Esophagus (tissue), 2 donors: ENCODE data around the gene ZNF780B. TPM values are rescaled to one million over a fixed set of nuclear protein-coding genes. Genes with fewer than 3 reads are reported as not detected.

Source experiments
- H3K27ac ChIP-seq, 2 donors: one replicate each; pipeline ENCODE4 v1.5.1; 2013; ENCODE audit warnings: low read depth in 2 of 2, mild to moderate bottlenecking in 2 of 2, inconsistent platforms in 1 of 2, low read length in 1 of 2, moderate library complexity in 1 of 2
- H3K27me3 ChIP-seq, 2 donors: one replicate each; pipeline ENCODE4 v1.6.1; 2013; ENCODE audit warnings: low read length in 2 of 2, control low read depth in 1 of 2, mild to moderate bottlenecking in 1 of 2; ENCODE audit not compliant: insufficient read depth in 2 of 2, control insufficient read depth in 1 of 2
- H3K36me3 ChIP-seq, 2 donors: one replicate each; pipeline ENCODE4 v1.6.1; 2013; ENCODE audit warnings: low read length in 1 of 2; ENCODE audit not compliant: control insufficient read depth in 2 of 2, insufficient read depth in 2 of 2
- H3K4me1 ChIP-seq, 2 donors: one replicate each; pipeline ENCODE4 v1.6.1; 2013; ENCODE audit warnings: low read length in 1 of 2; ENCODE audit not compliant: control insufficient read depth in 2 of 2, insufficient read depth in 2 of 2
- H3K4me3 ChIP-seq, 2 donors: one replicate each; pipeline ENCODE4 v1.5.1; 2013; ENCODE audit warnings: low read length in 2 of 2, mild to moderate bottlenecking in 2 of 2, low read depth in 1 of 2, moderate library complexity in 1 of 2
- H3K9me3 ChIP-seq, 2 donors: one replicate each; pipeline ENCODE4 v1.6.1; 2013; ENCODE audit warnings: mild to moderate bottlenecking in 2 of 2, low read depth in 1 of 2, low read length in 1 of 2, moderate library complexity in 1 of 2; ENCODE audit not compliant: control insufficient read depth in 2 of 2, insufficient read depth in 1 of 2
- WGBS, 2 donors: extraction: QIAGEN DNeasy Blood & Tissue Kit; methylation state at CpG; one replicate each; pipeline ENCODE4 v1.1.7; 2013; 5-methylcytosine and 5-hydroxymethylcytosine counted together
- polyA plus RNA-seq, 2 donors: library from polyadenylated mRNA; stranded (reverse); fragments of 200-250 nt; gene quantifications; one replicate each; pipeline ENCODE4 v1.2.3, GENCODE V29; 2013
- donor health status: healthy with polysubstance abuse.
- donor health status: Bipolar disorder and iron deficiency.

The ZNF780B gene
- polyA plus RNA-seq, 2 donors: 2.4 to 5.5 TPM

GRCh38 chr19:40088299-40089047 is 32.4 kb upstream of the ZNF780B start:
- Histone ChIP-seq H3K9me3 (no peaks in the 10 kb centered on the region), H3K27me3 (no peaks in the 10 kb centered on the region), H3K27ac (no peak overlapping the region), H3K4me1 (no peaks in the 10 kb centered on the region), H3K4me3 (no peak overlapping the region), H3K36me3 (peaks cover 0 to 7% of the 10 kb centered on the region in 2 donors)
- WGBS, 2 donors: 95 to 98% methylated on average over 5 of the region's 5 CpGs

DNA sequence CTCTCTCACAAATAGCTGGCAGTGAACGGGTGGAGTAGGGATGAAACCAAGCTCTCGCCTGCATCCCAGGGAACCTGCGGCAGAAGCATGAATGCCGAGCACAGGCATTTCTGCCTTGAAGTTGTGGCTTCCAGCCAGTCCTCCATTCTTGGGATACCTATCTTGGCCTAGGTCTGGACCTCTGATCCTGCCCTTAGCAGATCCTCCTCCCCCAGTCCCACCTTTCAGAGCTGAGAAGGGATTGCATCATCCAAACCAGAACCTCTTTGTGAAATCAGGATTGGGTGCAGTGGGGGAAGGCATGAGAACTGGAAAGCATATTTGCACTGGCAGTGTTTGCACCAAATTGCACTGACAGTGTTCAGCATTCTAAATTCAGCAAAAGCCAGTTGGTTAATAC is 28.9 kb upstream of the ZNF780B start:
- H3K27ac ChIP-seq: no peak overlapping the region
- H3K4me1 ChIP-seq: no peaks in the 10 kb centered on the region
- WGBS, 2 donors: 90 to 91% methylated on average over 4 of the region's 4 CpGs
- H3K36me3 ChIP-seq: peaks cover 0 to 17% of the 10 kb centered on the region in 2 donors
- no peaks in the 10 kb centered on the region for H3K27me3 ChIP-seq
- H3K9me3 ChIP-seq: no peaks in the 10 kb centered on the region
- no peak overlapping the region for H3K4me3 ChIP-seq

DNA sequence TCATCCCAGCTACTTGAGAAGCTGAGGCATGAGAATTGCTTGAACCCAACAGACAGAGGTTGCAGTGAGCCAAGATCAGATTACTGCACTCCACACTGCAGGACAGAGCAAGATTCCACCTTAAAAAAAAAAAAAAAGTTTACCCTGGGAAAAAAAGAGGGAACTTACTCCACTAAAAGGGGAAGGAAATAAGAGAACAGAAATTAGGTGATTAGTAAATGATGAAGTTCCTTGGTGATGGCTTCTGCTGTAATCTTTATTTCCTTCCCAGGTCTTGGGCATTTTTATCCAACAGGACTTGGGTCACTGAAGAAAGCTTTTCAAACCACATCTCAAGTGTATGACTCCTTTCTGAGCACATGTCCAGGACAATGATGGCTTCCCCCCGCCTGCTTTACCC is 25.4 kb upstream of the ZNF780B start:
- no peak overlapping the region for H3K4me3 ChIP-seq
- H3K27ac ChIP-seq: no peak overlapping the region
- no peaks in the 10 kb centered on the region for H3K4me1 ChIP-seq
- H3K27me3 ChIP-seq: no peaks in the 10 kb centered on the region
- 86 to 90% methylated on average over 1 of the region's 1 CpG for WGBS, 2 donors
- H3K9me3 ChIP-seq: peaks cover 0 to 7% of the 10 kb centered on the region in 2 donors
- peaks cover 4 to 24% of the 10 kb centered on the region in 2 donors for H3K36me3 ChIP-seq

DNA sequence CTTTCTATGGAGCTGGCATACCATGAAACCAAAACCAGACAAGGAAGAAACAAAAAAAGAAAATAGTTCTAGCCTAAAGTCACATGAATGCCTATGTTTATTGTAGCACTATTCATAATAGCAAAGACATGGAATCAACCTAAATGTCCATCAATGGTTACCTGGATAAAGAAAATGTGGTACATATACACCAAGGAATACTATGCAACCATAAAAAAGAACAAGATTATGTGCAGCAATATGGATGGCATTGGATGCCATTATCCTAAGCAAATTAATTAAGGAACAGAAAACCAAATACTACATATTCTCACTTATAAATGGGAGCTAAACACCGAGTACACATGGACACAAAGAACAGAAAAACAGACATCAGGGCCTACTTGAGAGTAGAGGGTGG is 24.3 kb upstream of the ZNF780B start:
- H3K9me3 ChIP-seq: peaks cover 0 to 7% of the 10 kb centered on the region in 2 donors
- no peak overlapping the region for H3K4me3 ChIP-seq
- no peak overlapping the region for H3K27ac ChIP-seq
- WGBS, 2 donors: 95 to 98% methylated on average over 1 of the region's 1 CpG
- H3K4me1 ChIP-seq: no peaks in the 10 kb centered on the region
- H3K36me3 ChIP-seq: peaks cover 5 to 24% of the 10 kb centered on the region in 2 donors
- H3K27me3 ChIP-seq: no peaks in the 10 kb centered on the region

- peaks cover 12 to 20% of the 10 kb centered on the region in 2 donors for H3K36me3 ChIP-seq
- no peak overlapping the region for H3K4me3 ChIP-seq
- WGBS, 2 donors: 98 to 100% methylated on average over 1 of the region's 1 CpG
- H3K9me3 ChIP-seq: peaks cover 6 to 9% of the 10 kb centered on the region in 2 donors
- no peak overlapping the region for H3K27ac ChIP-seq
- no peaks in the 10 kb centered on the region for H3K4me1 ChIP-seq
- H3K27me3 ChIP-seq: no peaks in the 10 kb centered on the region
These were observed 22.3 kb upstream of the ZNF780B start for GRCh38 chr19:40078377-40078776.

- Histone ChIP-seq H3K9me3 (peaks cover 5 to 6% of the 10 kb centered on the region in 2 donors), H3K4me1 (no peaks in the 10 kb centered on the region), H3K27ac (no peak overlapping the region), H3K4me3 (no peak overlapping the region), H3K36me3 (peaks cover 3 to 4% of the 10 kb centered on the region in 2 donors), H3K27me3 (no peaks in the 10 kb centered on the region)
- WGBS, 2 donors: 96 to 98% methylated on average over 1 of the region's 1 CpG
These were observed 14.0 kb upstream of the ZNF780B start for GRCh38 chr19:40070058-40070457.

DNA sequence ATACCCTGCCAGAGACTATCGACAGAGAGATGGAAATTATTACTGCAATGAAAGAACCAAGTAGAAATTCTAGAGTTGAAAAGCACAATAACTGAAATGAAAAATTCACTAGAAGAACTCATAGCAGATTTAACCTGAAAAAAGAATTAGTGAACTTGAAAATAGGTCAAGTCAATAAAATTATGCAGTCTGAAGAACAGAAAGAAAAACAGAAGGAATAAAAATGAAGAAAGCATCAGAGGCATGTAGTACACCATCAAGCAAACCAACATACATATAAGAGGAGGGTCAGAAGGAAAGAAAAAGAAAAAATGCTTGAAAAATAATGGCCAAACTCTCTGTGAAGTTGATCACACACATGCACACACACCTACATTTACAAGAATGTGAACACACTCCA is 3.6 kb upstream of the ZNF780B start:
- Histone ChIP-seq H3K9me3 (no peaks in the 10 kb centered on the region), H3K27me3 (no peaks in the 10 kb centered on the region), H3K36me3 (no peaks in the 10 kb centered on the region), H3K27ac (no peak overlapping the region), H3K4me1 (peaks cover 0 to 7% of the 10 kb centered on the region in 2 donors), H3K4me3 (no peak overlapping the region)
- WGBS, 2 donors: 93 to 95% methylated on average over 1 of the region's 1 CpG

GRCh38 chr19:40057166-40057565 is 1.1 kb upstream of the ZNF780B start:
- H3K27ac ChIP-seq: no peak overlapping the region
- peaks cover 0 to 7% of the 10 kb centered on the region in 2 donors for H3K4me1 ChIP-seq
- H3K36me3 ChIP-seq: no peaks in the 10 kb centered on the region
- no peak overlapping the region for H3K4me3 ChIP-seq
- no peaks in the 10 kb centered on the region for H3K27me3 ChIP-seq
- H3K9me3 ChIP-seq: no peaks in the 10 kb centered on the region
- whole genome bisulfite sequencing, 2 donors: 80% methylated on average over 1 of the region's 1 CpG

DNA sequence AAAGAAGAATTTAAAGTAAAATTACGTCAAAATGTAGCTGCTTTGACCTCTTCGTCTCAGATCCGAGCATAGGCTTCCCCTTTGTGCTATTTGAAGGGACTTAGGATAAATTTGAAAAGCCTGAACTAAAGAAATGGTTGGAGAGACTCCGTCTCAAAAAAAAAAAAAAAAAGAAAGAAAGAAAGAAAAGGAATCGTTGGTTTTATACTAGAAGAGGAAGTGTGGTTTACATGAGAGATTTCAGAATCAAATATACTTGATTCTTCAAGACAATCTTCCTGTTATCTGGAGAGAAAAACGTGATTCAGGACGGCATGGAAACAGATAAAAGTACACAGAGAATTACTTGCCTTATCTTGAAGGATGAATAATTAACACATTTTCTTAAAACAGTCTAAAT is 474 bp upstream of the ZNF780B start:
- WGBS, 2 donors: 3 to 5% methylated on average over 7 of the region's 7 CpGs
- peak overlapping the region; percentile 97 to 100 for H3K4me3 ChIP-seq
- H3K27me3 ChIP-seq: no peaks in the 10 kb centered on the region
- H3K4me1 ChIP-seq: peaks cover 0 to 7% of the 10 kb centered on the region in 2 donors
- no peaks in the 10 kb centered on the region for H3K9me3 ChIP-seq
- no peak overlapping the region for H3K27ac ChIP-seq
- no peaks in the 10 kb centered on the region for H3K36me3 ChIP-seq

- no peak overlapping the region for H3K27ac ChIP-seq
- H3K4me3 ChIP-seq: peak overlapping the region; percentile 97 to 100
- peaks cover 0 to 4% of the 10 kb centered on the region in 2 donors for H3K36me3 ChIP-seq
- peaks cover 3 to 4% of the 10 kb centered on the region in 2 donors for H3K9me3 ChIP-seq
- H3K4me1 ChIP-seq: peaks cover 0 to 7% of the 10 kb centered on the region in 2 donors
- 44 to 52% methylated on average over 10 of the region's 10 CpGs for WGBS, 2 donors
- no peaks in the 10 kb centered on the region for H3K27me3 ChIP-seq
These were observed 982 bp downstream of the ZNF780B start for GRCh38 chr19:40055049-40055448.
